Urinary bladder (tissue), 4 donors: ENCODE results near the gene KANSL1L. TPM values are rescaled to one million over a fixed set of nuclear protein-coding genes. Genes with fewer than 3 reads are reported as not detected.

Source experiments
- DNase-seq: peaks from one replicate; pipeline ENCODE4 v3.0.0-alpha.2; 2015; ENCODE audit errors: extremely low spot score
- H3K27ac ChIP-seq: one replicate; pipeline ENCODE4 v1.5.1; 2013; ENCODE audit warnings: low read depth, mild to moderate bottlenecking, moderate library complexity
- H3K36me3 ChIP-seq: one replicate; pipeline ENCODE4 v1.6.1; 2013; ENCODE audit warnings: mild to moderate bottlenecking, moderate library complexity; ENCODE audit not compliant: insufficient read depth
- H3K4me1 ChIP-seq: one replicate; pipeline ENCODE4 v1.6.1; 2013; ENCODE audit warnings: mild to moderate bottlenecking, moderate library complexity; ENCODE audit not compliant: insufficient read depth
- H3K4me3 ChIP-seq: one replicate; pipeline ENCODE4 v1.5.1; 2013; ENCODE audit warnings: low read depth, low read length
- WGBS: extraction: QIAGEN DNeasy Blood & Tissue Kit; methylation state at CpG from one replicate; pipeline ENCODE4 v1.1.7; 2013; 5-methylcytosine and 5-hydroxymethylcytosine counted together
- polyA plus RNA-seq: library from polyadenylated mRNA; stranded (reverse); fragments of 200-250 nt; gene quantifications from one replicate; pipeline ENCODE4 v1.2.3, GENCODE V29; 2013
- total RNA-seq: library from RNA; depleted of rRNA; stranded (reverse); fragments of >200 nt; gene quantifications from one replicate; pipeline ENCODE4 v1.2.3, GENCODE V29; 2014
- donor health status: healthy with polysubstance abuse.
- donor health status: healthy.

Gene KANSL1L
- total and polyA plus RNA-seq, 2 donors = 13.3 to 92.5 TPM

DNA sequence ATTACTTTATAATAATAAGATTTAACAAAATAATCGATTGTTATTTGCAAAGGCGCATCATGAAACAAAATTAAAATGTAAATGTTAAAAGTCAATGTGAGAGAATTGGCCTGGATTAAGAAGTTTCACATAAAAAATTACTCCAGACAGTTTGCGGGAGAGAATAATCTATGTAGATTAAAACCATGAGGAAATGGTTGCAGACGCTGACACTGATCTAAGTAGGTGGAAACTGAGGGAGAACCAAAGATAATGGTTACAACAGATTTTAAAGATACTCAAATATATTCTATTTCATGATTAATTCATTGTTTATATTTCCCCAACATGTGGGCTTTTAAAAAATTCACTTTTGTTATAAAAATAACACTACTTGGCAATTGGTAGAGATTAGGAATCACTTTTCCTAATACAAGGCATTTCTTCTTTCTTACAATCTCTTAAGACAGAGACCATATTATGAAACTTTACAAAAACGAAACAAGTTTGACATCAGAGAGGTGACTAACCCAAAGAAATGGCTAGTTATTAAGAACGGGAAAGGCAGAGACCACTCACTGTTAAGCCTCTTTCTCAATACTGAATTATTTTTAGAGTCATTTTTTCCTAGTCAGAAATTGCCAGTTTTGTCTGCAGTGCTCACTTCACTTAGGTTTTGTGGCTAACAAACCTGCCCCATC is 1.6 kb downstream of the KANSL1L start:
- H3K4me3 ChIP-seq = peak overlapping the region; percentile 62
- 19% methylated on average over 6 of the region's 6 CpGs for WGBS
- DNase-seq = no peak
- no peaks in the 10 kb centered on the region for H3K36me3 ChIP-seq
- peak overlapping the region; percentile 89 for H3K27ac ChIP-seq
- H3K4me1 ChIP-seq = no peaks in the 10 kb centered on the region

DNA sequence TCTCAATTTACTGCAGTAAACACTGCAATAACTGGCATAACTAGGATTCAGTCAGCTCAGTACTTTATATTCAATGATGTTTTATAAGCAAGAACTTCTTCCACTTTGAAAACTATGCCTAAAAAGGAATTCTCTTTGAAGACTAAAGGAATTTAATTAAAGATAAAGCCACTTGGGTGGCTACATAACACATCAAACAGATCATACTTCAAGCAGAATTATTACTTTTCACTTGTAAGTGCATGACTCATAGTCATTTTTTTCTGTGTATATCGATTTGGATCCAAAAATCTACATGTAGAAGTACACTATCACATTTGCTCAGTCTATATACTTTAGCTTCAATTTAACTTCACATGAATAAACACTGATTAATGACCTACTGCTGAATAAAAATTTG is 4.0 kb downstream of the KANSL1L start:
- Histone ChIP-seq H3K27ac (no peak overlapping the region), H3K36me3 (no peaks in the 10 kb centered on the region), H3K4me1 (no peaks in the 10 kb centered on the region), H3K4me3 (no peak overlapping the region)
- WGBS = 9% methylated on average over 1 of the region's 1 CpG
- DNase-seq = no peak

DNA sequence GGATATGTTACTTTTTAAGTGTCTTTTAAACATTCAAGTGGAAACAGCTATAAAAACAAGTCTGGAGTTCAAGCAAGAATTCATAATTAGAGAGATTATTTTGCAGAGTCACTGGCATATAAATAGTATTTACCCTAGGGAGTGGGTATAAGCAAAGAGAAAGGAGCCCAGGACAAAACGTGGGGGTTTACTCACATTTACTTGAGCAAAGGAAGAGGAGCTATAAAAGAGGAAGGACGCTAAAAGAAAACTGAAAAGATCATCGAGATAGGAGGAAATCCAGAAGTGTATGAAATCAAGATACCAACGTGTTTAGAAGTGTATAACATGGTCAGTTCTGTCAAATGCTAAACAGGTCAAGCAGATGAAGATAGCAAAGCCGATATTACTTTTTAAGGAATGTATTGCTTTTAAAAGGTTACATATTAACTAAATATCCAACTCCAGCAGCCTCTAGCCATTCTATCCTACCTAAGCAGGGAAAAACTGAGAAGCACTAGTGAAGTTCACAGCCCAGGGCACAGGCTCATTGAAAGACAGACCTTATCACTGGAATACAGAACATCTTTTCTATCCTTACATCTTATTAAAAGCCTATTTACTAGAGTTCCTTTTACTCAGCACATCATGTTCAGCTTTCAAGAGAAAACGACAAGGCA is 8.6 kb downstream of the KANSL1L start:
- 40% methylated on average over 6 of the region's 6 CpGs for WGBS
- Histone ChIP-seq H3K36me3 (no peaks in the 10 kb centered on the region), H3K27ac (no peak overlapping the region), H3K4me1 (no peaks in the 10 kb centered on the region), H3K4me3 (no peak overlapping the region)
- no peak for DNase-seq

GRCh38 chr2:210159059-210159458 is 12.2 kb downstream of the KANSL1L start:
- Histone ChIP-seq H3K4me1 (no peaks in the 10 kb centered on the region), H3K27ac (no peak overlapping the region), H3K4me3 (no peak overlapping the region), H3K36me3 (no peaks in the 10 kb centered on the region)
- 99% methylated on average over 3 of the region's 3 CpGs for WGBS
- DNase-seq = no peak

DNA sequence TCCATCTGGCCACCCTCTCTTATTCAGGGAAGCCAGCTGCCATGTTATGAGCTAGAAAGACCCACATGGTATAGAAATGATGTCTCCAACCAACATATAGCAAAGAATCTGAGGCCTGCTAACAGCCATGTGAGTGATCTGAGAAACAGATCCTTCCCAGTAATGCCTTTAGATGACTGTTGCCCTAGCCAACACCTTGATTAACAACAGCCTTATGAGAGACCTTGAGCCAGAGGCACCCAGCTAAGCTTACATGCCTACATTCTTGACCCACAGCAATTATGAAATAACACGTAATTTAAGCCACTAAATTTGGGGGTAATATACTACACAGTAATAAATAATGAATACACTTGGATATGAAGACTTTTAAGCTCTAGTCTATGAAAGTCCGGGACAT is 13.0 kb downstream of the KANSL1L start:
- 92% methylated on average over 2 of the region's 2 CpGs for WGBS
- no peak overlapping the region for H3K4me3 ChIP-seq

DNA sequence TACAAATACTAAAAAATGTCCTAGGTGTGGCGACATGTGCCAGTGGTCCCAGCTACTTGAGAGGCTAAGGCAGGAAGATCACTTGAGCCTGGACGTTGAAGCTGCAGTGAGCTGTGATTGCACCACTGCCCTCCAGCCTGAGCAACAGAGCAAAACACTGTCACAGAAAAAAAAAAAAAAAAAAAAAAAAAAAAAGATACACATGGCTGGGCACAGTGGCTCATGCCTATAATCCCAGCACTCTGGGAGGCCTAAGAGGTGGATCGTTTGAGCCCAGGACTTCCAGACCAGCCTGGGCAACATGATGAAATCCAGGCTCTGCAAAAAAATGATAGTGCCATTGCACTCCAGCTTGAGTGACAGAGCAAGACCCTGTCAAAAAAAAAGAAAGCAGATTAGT is 13.7 kb downstream of the KANSL1L start:
- H3K4me3 ChIP-seq = no peak overlapping the region
- H3K27ac ChIP-seq = no peak overlapping the region
- WGBS = 80% methylated on average over 3 of the region's 3 CpGs
- no peaks in the 10 kb centered on the region for H3K36me3 ChIP-seq
- H3K4me1 ChIP-seq = no peaks in the 10 kb centered on the region
- DNase-seq = no peak

More for the DNA sequence above, 13.0 kb downstream of the KANSL1L start:
- no peak overlapping the region for H3K27ac ChIP-seq
- DNase-seq = no peak
- H3K36me3 ChIP-seq = no peaks in the 10 kb centered on the region
- H3K4me1 ChIP-seq = no peaks in the 10 kb centered on the region

DNA sequence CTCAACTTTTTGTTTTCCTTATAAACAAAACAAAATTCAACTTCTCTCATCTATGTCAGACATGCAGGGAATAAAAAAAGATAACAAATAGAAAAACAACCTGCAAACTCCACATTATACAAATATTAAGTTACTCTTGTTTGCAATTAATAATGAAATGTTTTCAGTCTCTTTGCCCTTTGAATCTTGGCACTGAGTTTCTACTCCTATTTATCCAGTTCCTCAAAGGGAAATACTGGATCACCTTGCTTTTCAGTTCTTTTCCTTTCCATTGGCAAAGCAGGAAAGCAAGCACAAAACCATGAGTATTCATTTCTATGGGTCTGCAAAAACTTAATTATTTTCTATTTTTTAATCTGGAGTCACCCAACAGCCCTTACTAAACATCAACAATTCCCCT is 23.6 kb downstream of the KANSL1L start:
- no peak for DNase-seq
- Histone ChIP-seq H3K4me1 (no peaks in the 10 kb centered on the region), H3K36me3 (peaks cover 8% of the 10 kb centered on the region), H3K27ac (no peak overlapping the region), H3K4me3 (no peak overlapping the region)

GRCh38 chr2:210132239-210132638 is 39.0 kb downstream of the KANSL1L start:
- H3K36me3 ChIP-seq = no peaks in the 10 kb centered on the region
- no peak for DNase-seq
- no peak overlapping the region for H3K27ac ChIP-seq
- no peak overlapping the region for H3K4me3 ChIP-seq
- H3K4me1 ChIP-seq = no peaks in the 10 kb centered on the region

GRCh38 chr2:210128961-210129360 is 42.2 kb downstream of the KANSL1L start:
- Histone ChIP-seq H3K27ac (no peak overlapping the region), H3K36me3 (no peaks in the 10 kb centered on the region), H3K4me1 (no peaks in the 10 kb centered on the region), H3K4me3 (no peak overlapping the region)
- WGBS = 53% methylated on average over 3 of the region's 3 CpGs
- no peak for DNase-seq

GRCh38 chr2:210113614-210114235 is 57.5 kb downstream of the KANSL1L start:
- Histone ChIP-seq H3K4me1 (no peaks in the 10 kb centered on the region), H3K4me3 (no peak overlapping the region), H3K27ac (no peak overlapping the region), H3K36me3 (no peaks in the 10 kb centered on the region)
- WGBS = 96% methylated on average over 3 of the region's 3 CpGs
- DNase-seq = no peak

DNA sequence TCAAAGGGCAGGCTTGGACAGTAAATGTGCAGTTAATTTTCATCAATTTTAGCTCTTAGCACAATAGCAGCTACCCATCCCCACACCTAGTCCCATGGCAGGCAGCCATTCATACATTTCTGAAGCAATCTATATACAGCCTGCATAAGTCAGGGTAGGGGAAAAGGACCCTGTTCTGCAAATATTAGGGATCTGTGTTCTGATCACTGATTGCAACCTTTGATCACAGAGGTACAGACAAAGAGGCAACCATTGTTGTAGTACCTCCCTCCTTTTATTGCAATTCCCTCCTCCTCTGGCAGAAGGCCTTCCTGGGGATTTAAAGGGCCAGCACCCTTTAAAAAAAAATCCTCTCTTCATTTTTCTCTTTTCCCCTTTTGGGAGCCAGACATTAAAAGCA is 58.3 kb downstream of the KANSL1L start:
- H3K27ac ChIP-seq = no peak overlapping the region
- DNase-seq = no peak
- no peaks in the 10 kb centered on the region for H3K36me3 ChIP-seq
- no peaks in the 10 kb centered on the region for H3K4me1 ChIP-seq
- no peak overlapping the region for H3K4me3 ChIP-seq

DNA sequence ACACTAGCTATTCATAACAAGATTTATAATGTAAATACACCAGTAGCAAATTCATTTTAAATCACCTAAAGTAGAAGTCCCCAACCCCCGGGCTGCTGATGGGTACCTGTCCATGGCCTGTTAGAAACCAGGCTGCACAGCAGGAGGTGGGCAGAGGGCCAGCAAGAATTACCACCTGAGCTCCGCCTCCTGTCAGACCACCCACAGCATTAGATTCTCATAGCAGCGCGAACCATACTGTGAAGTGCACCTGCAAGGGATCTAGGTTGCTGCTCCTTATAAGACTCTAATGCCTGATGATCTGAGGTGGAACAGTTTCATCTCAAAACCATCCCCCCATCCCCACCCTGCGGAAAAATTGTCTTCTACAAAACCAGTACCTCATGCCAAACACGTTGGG is 71.3 kb downstream of the KANSL1L start:
- DNase-seq = no peak
- Histone ChIP-seq H3K4me1 (no peaks in the 10 kb centered on the region), H3K36me3 (no peaks in the 10 kb centered on the region), H3K27ac (no peak overlapping the region), H3K4me3 (no peak overlapping the region)
- WGBS = 88% methylated on average over 6 of the region's 6 CpGs

DNA sequence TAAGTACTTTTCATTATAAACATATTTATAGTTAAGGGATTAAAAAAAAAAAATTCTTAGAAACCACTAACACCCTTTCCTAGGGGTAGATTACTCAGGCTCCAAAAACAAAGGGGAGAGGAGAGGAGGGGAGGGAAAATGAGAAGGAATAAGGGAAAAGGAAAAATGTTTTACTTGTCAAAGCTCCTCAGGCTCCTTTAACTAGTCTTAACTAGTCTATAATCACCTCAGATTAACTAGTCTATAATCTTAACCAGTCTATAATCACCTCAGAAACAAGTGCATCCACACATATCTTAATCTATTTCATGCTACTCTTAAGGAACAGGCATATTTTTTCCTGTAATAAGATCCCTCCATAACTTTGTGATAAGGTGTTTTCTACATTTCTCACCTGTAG is 76.4 kb downstream of the KANSL1L start:
- Histone ChIP-seq H3K4me1 (no peaks in the 10 kb centered on the region), H3K4me3 (no peak overlapping the region)
- DNase-seq = no peak

GRCh38 chr2:210092791-210093190 is 78.4 kb downstream of the KANSL1L start:
- H3K4me3 ChIP-seq = no peak overlapping the region
- no peak for DNase-seq
- no peaks in the 10 kb centered on the region for H3K4me1 ChIP-seq

More for the DNA sequence above, 76.4 kb downstream of the KANSL1L start:
- Histone ChIP-seq H3K27ac (no peak overlapping the region), H3K36me3 (no peaks in the 10 kb centered on the region)

More at GRCh38 chr2:210092791-210093190, 78.4 kb downstream of the KANSL1L start:
- no peaks in the 10 kb centered on the region for H3K36me3 ChIP-seq
- H3K27ac ChIP-seq = no peak overlapping the region
